Aorta (tissue), 5 donors: Measurements from ENCODE around the gene CNGA4. TPM values are rescaled to one million over a fixed set of nuclear protein-coding genes. Genes with fewer than 3 reads are reported as not detected.
A peak's percentile ranks its signal among the peaks of the same experiment; 100 is the strongest.

Experiments used
- ATAC-seq: fragments of 200-7000 bp; cut with Tn5 transposase; one replicate; pipeline ENCODE4 v1.9.1; 2022; ENCODE audit warnings: moderate library complexity; ENCODE audit not compliant: low FRiP score
- DNase-seq, 2 donors: peaks; one replicate each; pipeline ENCODE4 v3.0.0-alpha.2; 2020
- H3K27ac ChIP-seq, 2 donors: one replicate each; pipeline ENCODE4 v1.5.1; 2013; ENCODE audit warnings: low read length in 2 of 2, mild to moderate bottlenecking in 2 of 2, moderate library complexity in 2 of 2, control low read depth in 1 of 2, inconsistent platforms in 1 of 2, low read depth in 1 of 2
- H3K27me3 ChIP-seq, 2 donors: one replicate each; pipeline ENCODE4 v1.6.1; 2013; ENCODE audit warnings: control low read depth in 1 of 2, low read length in 1 of 2, mild to moderate bottlenecking in 1 of 2, moderate library complexity in 1 of 2; ENCODE audit not compliant: insufficient read depth in 2 of 2, control insufficient read depth in 1 of 2
- H3K36me3 ChIP-seq, 2 donors: one replicate each; pipeline ENCODE4 v1.6.1; 2013; ENCODE audit warnings: control low read depth in 1 of 2, low read length in 1 of 2, mild to moderate bottlenecking in 1 of 2; ENCODE audit not compliant: insufficient read depth in 2 of 2, control insufficient read depth in 1 of 2
- H3K4me1 ChIP-seq, 2 donors: one replicate each; pipeline ENCODE4 v1.6.1; 2013; ENCODE audit warnings: low read length in 2 of 2, control low read depth in 1 of 2, mild to moderate bottlenecking in 1 of 2, moderate library complexity in 1 of 2; ENCODE audit not compliant: insufficient read depth in 2 of 2, control insufficient read depth in 1 of 2
- H3K4me3 ChIP-seq, 2 donors: one replicate each; pipeline ENCODE4 v1.5.1; 2013; ENCODE audit warnings: low read length in 2 of 2, control low read depth in 1 of 2, mild to moderate bottlenecking in 1 of 2
- H3K9me3 ChIP-seq: one replicate; pipeline ENCODE4 v1.6.1; 2013; ENCODE audit warnings: mild to moderate bottlenecking, low read length; ENCODE audit not compliant: control insufficient read depth
- WGBS, 2 donors: extraction: QIAGEN DNeasy Blood & Tissue Kit; methylation state at CpG; one replicate each; pipeline ENCODE4 v1.1.7; 2013; 5-methylcytosine and 5-hydroxymethylcytosine counted together
- intact Hi-C, 2 donors: fragments of 100-400 bp; cut with DNase I; formaldehyde crosslinking; loops; one replicate each; pipeline versions ENCODE4 v1.14.2 to v1.15.0; 2022
- long read RNA-seq, 2 donors: library from polyadenylated mRNA; unstranded; transcript quantifications; one replicate each; pipeline ENCODE4 v2.0.0, GENCODE V29; 2020 to 2021
- polyA plus RNA-seq, 2 donors: library from polyadenylated mRNA; stranded (reverse); fragments of 200-250 nt; gene quantifications; one replicate each; pipeline ENCODE4 v1.2.3, GENCODE V29; 2013
- total RNA-seq, 2 donors: library from RNA; stranded (reverse); fragmentation: NEBNext Ultra II Directional; extraction: Animal tissue kit (Norgen Biotek cat#: 25700); gene quantifications; one replicate each; pipeline ENCODE4 v1.2.1, GENCODE V29; 2021
- donor health status: healthy with polysubstance abuse.
- donor health status: Bipolar disorder and iron deficiency.
- donor health status: DM: no; HTN: no; CAD: no.
- donor health status: DM: no; HTN: no; CAD: no.
- donor health status: DM: yes; HTN: yes; CAD: no.

The CNGA4 gene, protein sequence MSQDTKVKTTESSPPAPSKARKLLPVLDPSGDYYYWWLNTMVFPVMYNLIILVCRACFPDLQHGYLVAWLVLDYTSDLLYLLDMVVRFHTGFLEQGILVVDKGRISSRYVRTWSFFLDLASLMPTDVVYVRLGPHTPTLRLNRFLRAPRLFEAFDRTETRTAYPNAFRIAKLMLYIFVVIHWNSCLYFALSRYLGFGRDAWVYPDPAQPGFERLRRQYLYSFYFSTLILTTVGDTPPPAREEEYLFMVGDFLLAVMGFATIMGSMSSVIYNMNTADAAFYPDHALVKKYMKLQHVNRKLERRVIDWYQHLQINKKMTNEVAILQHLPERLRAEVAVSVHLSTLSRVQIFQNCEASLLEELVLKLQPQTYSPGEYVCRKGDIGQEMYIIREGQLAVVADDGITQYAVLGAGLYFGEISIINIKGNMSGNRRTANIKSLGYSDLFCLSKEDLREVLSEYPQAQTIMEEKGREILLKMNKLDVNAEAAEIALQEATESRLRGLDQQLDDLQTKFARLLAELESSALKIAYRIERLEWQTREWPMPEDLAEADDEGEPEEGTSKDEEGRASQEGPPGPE
- under 1 TPM in 1 of 2 donors, not detected in 1; 0.33 TPM for total RNA-seq
- under 1 TPM; 0.38 TPM for polyA plus RNA-seq
- long read RNA-seq, donor 1, partial matches to known transcripts = 0 of 1 reads
- long read RNA-seq, donor 1, other reads (novel, unspliced or antisense) = 1 of 1 reads
- long read RNA-seq, donor 2 = 0 reads

DNA sequence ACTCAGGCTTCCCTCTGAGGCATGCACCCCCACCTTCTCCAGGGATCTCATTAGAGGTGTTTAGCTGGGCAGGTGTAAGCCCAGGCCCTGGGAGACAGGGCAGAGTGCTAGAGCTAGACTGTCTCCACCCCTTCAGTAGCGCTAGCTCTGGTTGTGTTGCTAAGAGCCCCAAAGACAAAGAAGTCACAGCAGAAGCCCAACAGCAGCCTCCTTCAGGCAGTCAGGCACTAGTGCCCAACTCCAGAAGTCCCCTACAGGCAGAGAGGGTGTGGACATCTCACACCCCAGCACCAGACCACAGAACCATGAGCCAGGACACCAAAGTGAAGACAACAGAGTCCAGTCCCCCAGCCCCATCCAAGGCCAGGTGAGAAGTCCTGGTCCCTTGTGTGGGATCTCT lies at the start of gene CNGA4:
Gene CNGA4 (plus strand): TSS at position 188 of the 400 bp plus-strand sequence. CDS start 118 bp downstream, at position 306.
- H3K36me3 ChIP-seq = no peaks in the 10 kb centered on the region
- 91 to 100% methylated on average over 1 of the region's 1 CpG for WGBS, 2 donors
- H3K4me3 ChIP-seq = no peak within 1 kb of the TSS
- intact Hi-C loops = no loop called here
- no peaks in the 10 kb centered on the region for H3K9me3 ChIP-seq
- H3K27me3 ChIP-seq = no peaks in the 10 kb centered on the region
- DNase-seq = no peak
- no peak within 1 kb of the TSS for H3K27ac ChIP-seq
- no peak for ATAC-seq
- H3K4me1 ChIP-seq = no peaks in the 10 kb centered on the region

DNA sequence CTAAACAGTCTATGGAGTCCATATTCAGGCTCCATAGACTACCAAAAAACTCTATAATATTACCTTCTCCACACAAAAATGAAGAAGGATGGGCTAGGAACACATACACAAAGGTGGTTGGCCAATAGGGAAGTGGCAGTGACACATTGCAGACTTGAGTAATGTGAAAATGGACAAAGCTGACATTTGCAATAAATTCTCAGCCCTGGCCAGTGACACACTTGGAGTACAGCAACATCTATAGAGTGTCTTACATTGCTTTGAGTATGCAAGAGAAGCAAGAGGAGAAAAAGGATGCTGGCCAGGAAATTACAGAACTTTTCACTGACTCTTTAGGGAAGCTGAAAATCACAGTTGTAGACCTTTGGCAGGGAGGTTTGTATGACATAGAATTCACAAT lies 47.1 kb upstream of the CNGA4 start:
- Histone ChIP-seq H3K27ac (no peak overlapping the region), H3K4me3 (no peak overlapping the region), H3K9me3 (no peaks in the 10 kb centered on the region), H3K36me3 (no peaks in the 10 kb centered on the region), H3K4me1 (no peaks in the 10 kb centered on the region), H3K27me3 (no peaks in the 10 kb centered on the region)
- ATAC-seq (no peak), DNase-seq (no peak)
- intact Hi-C loops = no loop called here

DNA sequence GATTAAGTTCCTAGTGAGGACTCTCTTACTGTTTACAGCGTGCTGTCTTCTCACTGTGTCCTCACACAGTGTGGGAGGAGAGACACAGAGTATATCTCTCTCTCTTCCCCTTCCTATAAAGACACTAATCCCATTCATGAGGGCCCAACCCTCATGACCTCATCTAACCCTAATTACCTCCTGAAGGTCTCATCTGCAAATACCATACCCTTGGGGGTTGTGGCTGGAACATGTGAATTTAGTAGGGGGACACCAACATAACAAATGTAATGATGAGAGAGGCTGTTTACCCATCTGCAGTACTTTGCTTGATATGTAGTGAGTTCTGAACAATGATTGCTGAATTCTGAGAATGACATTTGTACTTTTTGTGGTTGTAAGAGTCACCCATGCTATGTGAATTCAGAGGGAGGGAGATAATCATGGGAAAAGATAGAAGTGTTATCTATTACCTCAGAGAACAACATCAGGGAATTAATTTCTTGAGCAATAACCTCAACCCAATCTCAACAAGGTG lies 44.8 kb upstream of the CNGA4 start:
- Histone ChIP-seq H3K9me3 (no peaks in the 10 kb centered on the region), H3K27me3 (no peaks in the 10 kb centered on the region), H3K4me1 (no peaks in the 10 kb centered on the region), H3K4me3 (no peak overlapping the region), H3K36me3 (no peaks in the 10 kb centered on the region), H3K27ac (no peak overlapping the region)
- ATAC-seq = no peak
- no peak for DNase-seq
- 73 to 80% methylated on average over 1 of the region's 1 CpG for WGBS, 2 donors
- intact Hi-C loops = no loop called here

DNA sequence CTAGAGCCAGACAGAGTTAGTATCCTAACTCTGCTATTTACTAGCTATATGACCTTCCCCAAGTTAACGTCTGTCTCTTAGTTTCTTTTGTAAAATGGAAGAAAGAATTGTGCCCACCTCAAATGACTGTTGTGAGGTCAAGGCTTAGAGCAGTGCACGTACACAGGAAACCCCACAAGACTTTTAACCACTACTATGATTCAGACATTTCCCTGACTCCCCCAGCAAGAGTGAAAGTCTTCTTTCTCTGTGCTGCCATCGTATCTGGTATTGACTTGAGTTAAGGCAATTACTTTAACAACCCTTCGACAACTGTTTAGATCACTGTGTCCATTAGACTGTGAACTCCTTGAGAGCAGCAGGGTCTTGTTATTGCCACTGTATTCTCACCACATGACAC lies 42.5 kb upstream of the CNGA4 start:
- Histone ChIP-seq H3K4me3 (no peak overlapping the region), H3K27me3 (no peaks in the 10 kb centered on the region), H3K4me1 (no peaks in the 10 kb centered on the region), H3K9me3 (no peaks in the 10 kb centered on the region), H3K27ac (no peak overlapping the region), H3K36me3 (no peaks in the 10 kb centered on the region)
- DNase-seq (no peak), ATAC-seq (no peak)
- WGBS, 2 donors = 61 to 63% methylated on average over 4 of the region's 4 CpGs
- intact Hi-C loops = no loop called here

DNA sequence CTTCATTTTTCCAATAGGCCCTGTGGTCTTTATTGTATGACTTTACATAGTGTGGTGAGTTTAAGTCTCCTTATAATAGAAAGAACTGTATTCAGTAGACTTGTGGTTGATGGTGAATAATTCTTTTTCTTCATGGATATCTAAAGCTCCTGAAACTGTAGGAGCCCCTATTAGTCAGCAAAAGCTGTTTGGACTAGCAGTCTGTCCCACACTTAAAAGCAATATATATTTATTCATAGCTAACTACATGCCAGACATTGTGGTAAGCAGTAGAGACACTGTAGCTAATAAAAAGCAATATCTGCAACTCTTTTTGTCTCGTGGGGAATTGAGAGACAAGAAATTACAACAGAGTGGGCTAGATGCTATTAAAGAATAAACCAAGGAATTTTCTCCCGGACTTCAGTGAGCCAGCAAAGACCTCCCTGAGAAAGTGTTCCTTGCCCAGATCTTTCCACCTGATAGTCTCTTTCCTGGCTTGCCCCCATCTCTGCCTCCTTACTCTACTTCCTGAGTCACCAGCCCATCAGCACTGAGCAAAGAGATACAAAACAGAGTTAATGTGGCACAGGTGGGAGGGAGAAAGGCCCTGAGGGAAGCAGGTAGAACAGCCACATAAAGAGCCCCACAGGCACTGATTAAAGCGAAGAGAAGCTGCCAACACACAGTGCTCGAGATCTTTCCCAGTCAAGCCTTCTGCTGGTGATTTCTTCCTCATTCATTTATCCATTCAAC lies 41.3 kb upstream of the CNGA4 start:
- no peak for DNase-seq
- intact Hi-C loops = no loop called here
- ATAC-seq = no peak
- Histone ChIP-seq H3K36me3 (no peaks in the 10 kb centered on the region), H3K27me3 (no peaks in the 10 kb centered on the region), H3K4me1 (no peaks in the 10 kb centered on the region), H3K4me3 (no peak overlapping the region), H3K9me3 (no peaks in the 10 kb centered on the region), H3K27ac (no peak overlapping the region)
- WGBS, 2 donors = 80 to 81% methylated on average over 4 of the region's 4 CpGs

DNA sequence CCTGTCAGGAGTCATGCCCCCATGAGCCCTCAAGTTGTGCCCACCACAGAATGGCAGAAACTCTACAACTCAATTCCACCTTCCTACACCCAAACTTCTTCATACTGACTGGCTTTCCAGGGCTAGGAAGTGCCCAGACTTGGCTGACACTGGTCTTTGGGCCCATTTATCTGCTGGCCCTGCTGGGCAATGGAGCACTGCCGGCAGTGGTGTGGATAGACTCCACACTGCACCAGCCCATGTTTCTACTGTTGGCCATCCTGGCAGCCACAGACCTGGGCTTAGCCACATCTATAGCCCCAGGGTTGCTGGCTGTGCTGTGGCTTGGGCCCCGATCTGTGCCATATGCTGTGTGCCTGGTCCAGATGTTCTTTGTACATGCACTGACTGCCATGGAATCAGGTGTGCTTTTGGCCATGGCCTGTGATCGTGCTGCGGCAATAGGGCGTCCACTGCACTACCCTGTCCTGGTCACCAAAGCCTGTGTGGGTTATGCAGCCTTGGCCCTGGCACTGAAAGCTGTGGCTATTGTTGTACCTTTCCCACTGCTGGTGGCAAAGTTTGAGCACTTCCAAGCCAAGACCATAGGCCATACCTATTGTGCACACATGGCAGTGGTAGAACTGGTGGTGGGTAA lies 39.6 kb upstream of the CNGA4 start, which contains the start of gene OR52W1:
Gene OR52W1 (plus strand): TSS at position 51 of the 637 bp plus-strand sequence. CDS start 0 bp downstream, at position 51.
- ATAC-seq (no peak), DNase-seq (no peak)
- H3K9me3 ChIP-seq = no peaks in the 10 kb centered on the region
- 98 to 99% methylated on average over 5 of the region's 5 CpGs for WGBS, 2 donors
- H3K36me3 ChIP-seq = no peaks in the 10 kb centered on the region
- no peaks in the 10 kb centered on the region for H3K4me1 ChIP-seq
- no peaks in the 10 kb centered on the region for H3K27me3 ChIP-seq
- H3K27ac ChIP-seq = no peak within 1 kb of the TSS
- H3K4me3 ChIP-seq = no peak within 1 kb of the TSS
- intact Hi-C loops = no loop called here

DNA sequence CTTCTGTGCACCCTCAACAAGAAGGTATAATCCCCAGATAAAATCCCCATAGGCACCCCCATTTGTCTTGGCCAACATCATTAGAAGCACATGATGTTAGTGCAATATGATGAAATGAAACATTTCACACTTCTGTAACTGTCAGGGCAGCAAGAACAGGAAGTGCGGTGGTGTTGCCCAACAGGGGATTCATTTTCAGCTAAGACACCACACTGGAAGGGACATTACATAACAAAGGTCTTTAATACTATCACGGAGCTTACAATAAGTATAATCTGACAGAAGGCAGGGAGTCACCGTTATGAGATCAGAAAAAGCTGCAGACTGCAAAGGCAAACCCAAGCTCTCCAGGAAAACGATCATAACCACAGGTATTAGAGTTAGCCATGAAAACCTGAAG lies 37.9 kb upstream of the CNGA4 start:
- H3K4me3 ChIP-seq = no peak overlapping the region
- ATAC-seq (no peak), DNase-seq (peak in 1 of 2 donors; percentile 88)
- H3K36me3 ChIP-seq = peaks cover 0 to 4% of the 10 kb centered on the region in 2 donors
- H3K27ac ChIP-seq = no peak overlapping the region
- 80 to 86% methylated on average over 4 of the region's 4 CpGs for WGBS, 2 donors
- H3K27me3 ChIP-seq = no peaks in the 10 kb centered on the region
- H3K4me1 ChIP-seq = no peaks in the 10 kb centered on the region
- H3K9me3 ChIP-seq = no peaks in the 10 kb centered on the region
- intact Hi-C loops = no loop called here

DNA sequence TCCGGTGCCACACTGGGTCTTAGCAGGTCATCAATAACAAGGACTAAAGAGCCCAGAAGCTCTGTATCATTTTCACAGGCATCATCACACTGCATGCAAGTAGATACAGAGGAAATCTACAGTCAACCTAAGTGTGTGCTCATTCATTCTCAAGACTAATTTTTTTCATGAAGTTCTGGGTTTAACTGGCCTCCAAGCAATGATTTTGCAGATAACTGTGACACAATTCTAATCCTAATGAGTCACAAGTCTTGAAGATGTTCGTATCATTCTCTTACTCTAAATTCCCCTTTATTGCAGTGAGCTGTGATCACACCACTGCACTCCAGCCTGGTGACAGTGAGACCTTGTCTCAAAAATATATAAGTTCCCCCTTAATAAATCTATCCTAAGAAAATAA lies 37.4 kb upstream of the CNGA4 start:
- Histone ChIP-seq H3K36me3 (peaks cover 0 to 4% of the 10 kb centered on the region in 2 donors), H3K4me1 (no peaks in the 10 kb centered on the region), H3K27ac (no peak overlapping the region), H3K27me3 (no peaks in the 10 kb centered on the region), H3K9me3 (no peaks in the 10 kb centered on the region), H3K4me3 (no peak overlapping the region)
- intact Hi-C loops = no loop called here
- ATAC-seq (no peak), DNase-seq (no peak)
- 80 to 82% methylated on average over 2 of the region's 2 CpGs for WGBS, 2 donors
